GM21528 (cell line): ENCODE results near the gene NNT.
"Not testable (repeated sequence)": the region's sequence is repeated elsewhere in the genome, so short reads cannot be mapped to it uniquely, and the experiment has no call there.

Source experiments
- ATAC-seq: cut with Tn5 transposase; IDR thresholded peaks from one replicate; pipeline ENCODE4 v1.9.1; 2021; ENCODE audit warnings: mild to moderate bottlenecking, moderate library complexity; ENCODE audit not compliant: unreplicated experiment, low FRiP score

NNT gene

GRCh38 chr5:43582082-43583005 is 20.6 kb upstream of the NNT start:
- no peak for ATAC-seq

DNA sequence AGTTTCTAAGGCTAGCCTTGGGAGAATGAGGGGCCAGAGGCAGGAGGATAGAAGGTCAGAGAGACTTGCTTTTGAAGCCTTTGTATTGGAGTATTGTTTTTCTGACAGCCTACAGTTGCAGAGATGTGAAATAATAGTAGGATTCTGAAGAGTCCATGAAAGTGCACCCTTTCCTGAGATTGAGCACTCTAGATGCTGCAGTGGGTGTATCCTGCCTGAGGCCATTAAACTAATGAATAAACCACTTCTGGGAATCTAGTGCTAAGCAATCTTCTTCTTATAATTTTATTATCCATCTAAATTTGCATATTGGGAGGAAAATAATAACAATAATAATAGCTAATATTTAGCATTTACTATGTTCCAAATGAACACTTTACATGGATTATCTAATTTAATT is 19.3 kb upstream of the NNT start:
- no peak for ATAC-seq

DNA sequence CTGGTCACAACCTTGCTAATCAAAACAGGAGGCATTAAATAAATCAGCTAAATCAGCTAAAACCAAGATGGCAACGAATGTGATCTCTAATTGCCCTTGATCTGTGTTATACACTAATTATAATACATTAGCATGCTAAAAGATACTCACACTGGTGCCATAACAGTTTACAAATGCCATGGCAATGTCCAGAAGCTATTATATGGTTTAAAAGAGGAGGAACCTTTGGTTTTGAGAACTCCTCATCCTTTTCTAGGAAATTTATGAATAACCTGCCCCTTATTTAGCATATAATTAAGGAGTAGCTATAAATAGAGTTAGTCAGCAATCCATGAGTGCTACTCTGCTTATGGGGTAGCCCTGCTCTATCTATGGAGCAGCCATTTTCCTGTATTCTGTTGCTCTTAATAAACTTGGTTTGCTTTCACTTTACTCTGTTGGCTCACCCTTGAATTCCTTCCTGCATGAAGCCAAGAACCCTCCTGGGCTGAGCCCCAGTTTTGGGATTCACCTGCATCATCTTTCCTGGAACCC is 18.7 kb upstream of the NNT start:
- no peak for ATAC-seq

- ATAC-seq, result no peak
These were observed 14.1 kb upstream of the NNT start for GRCh38 chr5:43588842-43589241.

DNA sequence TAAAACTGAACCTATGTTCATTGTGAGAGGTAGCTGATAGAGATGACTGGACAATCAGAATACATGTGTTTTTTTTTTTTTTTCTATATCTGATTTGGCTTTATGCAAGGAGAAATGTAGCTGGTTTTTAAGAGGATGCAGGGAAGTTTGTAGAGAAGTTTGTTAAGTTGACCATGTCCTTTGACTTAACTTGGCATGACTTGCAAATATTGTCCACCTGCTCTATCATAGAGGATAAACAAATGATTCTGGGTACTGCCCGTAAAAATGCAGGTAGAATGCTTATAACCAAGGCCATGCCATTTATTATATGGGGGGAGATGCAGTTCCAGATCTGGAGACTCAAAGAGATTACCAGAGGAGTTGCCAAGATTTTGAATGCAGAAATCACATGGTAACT is 13.7 kb upstream of the NNT start:
- no peak for ATAC-seq

DNA sequence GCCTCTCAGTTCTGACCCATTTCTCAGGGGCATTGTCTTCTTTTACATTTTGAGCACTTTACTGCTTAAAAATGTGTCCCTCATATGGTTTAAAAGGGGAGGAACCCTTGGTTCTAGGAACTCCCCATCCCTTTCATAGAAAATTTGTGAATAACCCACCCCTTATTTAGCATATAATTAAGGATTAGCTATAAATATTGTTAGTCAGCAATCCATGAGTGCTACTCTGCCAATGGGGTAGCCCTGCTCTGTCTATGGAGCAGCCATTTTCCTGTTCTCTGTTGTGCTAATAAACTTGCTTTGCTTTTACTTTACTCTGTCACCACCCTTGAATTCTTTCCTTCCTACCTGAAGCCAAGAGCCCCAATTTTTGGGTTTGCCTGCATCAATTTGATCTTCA is 12.3 kb upstream of the NNT start:
- no peak for ATAC-seq

DNA sequence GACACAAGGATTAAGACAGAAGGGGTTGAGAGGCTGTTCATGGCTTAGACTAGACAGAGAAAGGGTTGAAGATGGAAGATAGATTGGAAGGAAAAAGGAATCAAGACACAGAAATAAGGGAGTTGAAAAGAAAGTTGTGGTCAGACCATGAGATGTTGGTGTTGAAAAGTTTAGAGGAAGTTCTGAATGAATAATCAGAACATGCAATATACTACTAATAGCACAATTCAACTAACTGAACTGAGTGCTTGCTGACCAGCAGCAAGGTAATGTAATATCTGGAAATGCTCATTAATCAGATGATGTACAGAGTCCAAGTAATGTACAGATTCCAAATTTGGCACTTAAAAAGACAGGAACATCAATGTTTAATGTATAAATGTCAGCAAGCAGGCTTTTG is 10.6 kb upstream of the NNT start:
- ATAC-seq, result no peak

- not testable (repeated sequence) for ATAC-seq
These were observed 4.1 kb upstream of the NNT start for GRCh38 chr5:43598927-43599326.

DNA sequence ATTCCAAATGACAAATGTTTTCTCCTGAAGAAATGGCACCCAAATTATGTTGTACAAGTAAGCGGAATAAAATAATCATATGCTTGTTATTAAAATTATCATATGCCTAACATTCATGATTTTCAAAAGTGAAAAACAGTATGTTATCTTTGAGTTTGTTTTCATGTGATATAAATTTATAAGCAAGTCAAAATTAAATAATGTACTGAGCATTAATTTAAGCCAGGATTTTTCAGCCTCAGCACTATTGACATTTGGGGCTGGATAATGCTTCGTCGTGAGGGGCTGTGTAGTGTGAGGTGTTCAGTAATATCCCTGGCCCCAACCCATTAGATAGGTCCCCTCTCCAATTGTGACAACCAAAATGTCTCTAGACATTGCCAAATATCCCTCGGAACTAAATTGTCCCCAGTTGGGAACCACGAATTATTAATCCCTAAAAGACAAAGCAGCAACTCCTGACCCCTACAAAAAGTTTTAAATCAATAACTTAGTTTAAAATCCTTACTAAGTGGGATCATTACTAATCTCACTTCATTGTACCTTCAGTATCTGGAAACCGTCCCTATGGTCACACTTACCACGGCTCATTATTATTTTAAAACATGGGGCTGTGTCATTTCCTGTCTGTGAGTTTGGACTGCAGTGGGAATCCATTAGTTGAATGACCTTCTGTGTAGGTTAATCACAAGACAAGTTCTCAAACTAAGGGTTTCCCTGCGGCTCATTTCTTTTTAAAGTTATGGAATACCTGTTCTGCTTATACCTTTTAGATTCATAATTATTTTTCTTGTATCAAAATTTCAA is 1.3 kb upstream of the NNT start:
- ATAC-seq, result peak; percentile 37

DNA sequence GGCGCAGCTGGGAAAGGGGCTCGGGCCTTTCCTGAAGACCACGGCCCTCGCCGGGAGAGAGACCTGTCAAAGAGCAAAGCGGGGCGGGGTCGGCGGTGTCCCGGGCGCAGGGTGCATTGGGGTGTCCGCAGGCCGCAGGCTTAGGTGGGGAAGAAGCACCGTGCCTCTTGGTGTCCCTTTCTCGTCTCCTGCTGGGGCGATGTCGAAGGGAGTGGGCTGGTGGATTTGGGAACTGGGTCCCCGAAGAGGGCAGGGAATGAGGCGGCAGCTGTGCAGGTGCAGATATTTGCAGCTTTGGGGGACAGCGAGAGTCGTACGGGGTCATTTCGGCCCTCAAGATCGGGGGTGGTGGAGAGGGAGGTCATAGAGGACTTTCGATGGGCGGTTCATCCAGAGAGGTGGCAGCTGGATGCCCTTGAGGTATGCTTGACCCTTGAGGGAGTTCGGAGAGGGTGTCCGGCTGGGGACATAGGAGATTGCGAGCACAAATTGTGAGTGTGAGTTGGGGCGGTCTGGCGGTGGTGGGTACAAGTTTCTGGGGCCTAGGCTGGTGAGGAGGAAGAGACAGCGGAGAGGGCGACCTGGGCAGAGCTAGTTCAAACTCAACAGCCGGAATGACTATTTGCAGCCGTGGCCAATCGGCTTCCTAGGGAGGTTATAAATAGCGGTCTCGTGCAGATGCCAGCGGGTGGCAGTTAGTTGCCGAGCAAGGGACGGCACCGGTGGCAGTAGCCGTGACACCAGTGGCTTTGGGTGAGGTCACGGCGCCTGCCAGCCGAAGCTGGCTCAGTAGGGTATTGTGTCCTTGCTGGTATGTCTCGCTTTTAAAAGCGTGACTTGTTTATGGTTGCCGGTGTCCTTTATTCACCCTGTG is 601 bp downstream of the NNT start:
- ATAC-seq, result peak; percentile 49

- no peak for ATAC-seq
These were observed 1.7 kb downstream of the NNT start for GRCh38 chr5:43604699-43605098.

DNA sequence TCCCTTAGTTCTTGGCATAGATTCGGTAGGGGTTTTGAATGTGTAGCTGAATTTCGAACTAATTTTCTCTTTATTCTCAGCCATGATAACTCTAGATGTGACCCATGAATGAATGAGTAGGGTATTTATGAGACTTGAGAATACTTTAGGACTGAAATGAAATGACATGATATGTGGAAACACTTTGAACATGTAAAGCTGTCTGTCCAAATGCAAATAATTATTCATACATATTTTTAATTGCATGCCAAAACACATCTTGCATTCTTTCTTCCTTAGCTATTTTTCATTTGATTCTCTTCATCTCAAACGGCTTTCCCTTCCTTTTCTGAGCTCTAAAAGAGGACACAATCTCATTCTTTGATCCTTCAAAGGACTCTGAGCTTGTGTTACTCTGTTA is 3.4 kb downstream of the NNT start:
- no peak for ATAC-seq

GRCh38 chr5:43608406-43608805 is 5.4 kb downstream of the NNT start:
- ATAC-seq, result no peak

- peak; percentile 72 for ATAC-seq
These were observed 6.8 kb downstream of the NNT start for GRCh38 chr5:43609752-43610151.

GRCh38 chr5:43613370-43613769 is 10.4 kb downstream of the NNT start:
- no peak for ATAC-seq

GRCh38 chr5:43615445-43616184 is 12.6 kb downstream of the NNT start:
- no peak for ATAC-seq

DNA sequence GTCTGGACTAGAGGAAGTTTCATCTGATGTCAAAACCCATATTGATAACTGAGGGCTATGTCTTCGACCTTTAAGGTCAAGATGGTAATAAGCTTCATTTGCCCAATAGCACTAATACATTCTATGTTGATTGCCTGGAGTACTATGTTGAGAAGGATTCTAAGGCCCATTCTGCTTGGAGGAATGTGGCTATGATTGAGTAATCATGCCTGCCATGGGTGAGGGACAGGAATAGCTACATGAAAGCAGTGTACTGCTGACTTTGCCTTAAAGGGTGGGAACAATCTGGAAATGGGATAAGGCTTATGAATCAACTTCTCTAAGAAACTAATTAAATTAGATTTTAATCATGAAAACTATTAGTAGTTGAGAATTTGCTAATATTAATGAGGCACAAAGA is 13.6 kb downstream of the NNT start:
- ATAC-seq, result no peak

GRCh38 chr5:43619380-43619779 is 16.4 kb downstream of the NNT start:
- no peak for ATAC-seq

- ATAC-seq, result no peak
These were observed 16.9 kb downstream of the NNT start for GRCh38 chr5:43619911-43620310.
